Stomach (tissue), 9 donors: ENCODE measurements around the gene UBE2D1. TPM values are rescaled to one million over a fixed set of nuclear protein-coding genes. Genes with fewer than 3 reads are reported as not detected.

Experiments
- DNase-seq, 2 donors: peaks; one replicate each; pipeline versions ENCODE4 v3.0.0 to v3.0.0-alpha.2; 2013 to 2019
- H3K27ac ChIP-seq, 5 donors: fragments of 200-600 bp in 4 of 5; sonication (generic) in 4 of 5; one replicate each; pipeline ENCODE4 v1.5.1; 2013 to 2019; ENCODE audit warnings: mild to moderate bottlenecking in 1 of 5, moderate library complexity in 1 of 5
- H3K27me3 ChIP-seq, 3 donors: fragments of 200-600 bp; sonication (generic); one replicate each; pipeline ENCODE4 v1.5.1; 2017 to 2019; ENCODE audit warnings: mixed run types in 1 of 3
- H3K36me3 ChIP-seq, 4 donors: fragments of 200-600 bp; sonication (generic); 1 replicate in 3 of 4; 2 replicates in 1 of 4; pipeline ENCODE4 v1.5.1; 2016 to 2019
- H3K4me1 ChIP-seq, 4 donors: fragments of 200-600 bp; sonication (generic); one replicate each; pipeline ENCODE4 v1.5.1; 2016 to 2019
- H3K4me3 ChIP-seq, 4 donors: fragments of 200-600 bp; sonication (generic) in 3 of 4; one replicate each; pipeline ENCODE4 v1.5.1; 2016 to 2019; ENCODE audit warnings: mild to moderate bottlenecking in 1 of 4
- H3K9me3 ChIP-seq, 4 donors: fragments of 200-600 bp; sonication (generic); one replicate each; pipeline ENCODE4 v1.5.1; 2016 to 2019
- CTCF ChIP-seq, 7 experiments: fragments of 450-650 bp in 4 of 7; fragments of 200-600 bp in 3 of 7; sonication (generic) in 3 of 7; IDR thresholded peaks; one replicate each; pipeline ENCODE4 v1.5.1; 2016 to 2019; ENCODE audit warnings: antibody characterized with exemption in 7 of 7, control low read depth in 2 of 7, mild to moderate bottlenecking in 1 of 7
- EP300 ChIP-seq: sonication (generic); formaldehyde crosslinking; IDR thresholded peaks from one replicate; pipeline ENCODE4 v1.6.1; 2017; ENCODE audit warnings: antibody characterized with exemption
- POLR2A ChIP-seq, 4 donors: fragments of 450-650 bp; IDR thresholded peaks; one replicate each; pipeline ENCODE4 v1.6.1; 2016; ENCODE audit warnings: antibody characterized with exemption in 4 of 4, control low read depth in 2 of 4, mild to moderate bottlenecking in 1 of 4, moderate library complexity in 1 of 4
- POLR2AphosphoS5 ChIP-seq, 3 donors: sonication (generic); formaldehyde crosslinking; IDR thresholded peaks; one replicate each; pipeline ENCODE4 v1.6.1; 2016; ENCODE audit warnings: antibody characterized with exemption in 3 of 3
- WGBS, 5 donors: extraction: QIAGEN DNeasy Blood & Tissue Kit in 3 of 5; methylation state at CpG; one replicate each; pipeline versions ENCODE4 v1.1.5 to v1.1.7; 2013 to 2018; 5-methylcytosine and 5-hydroxymethylcytosine counted together
- intact Hi-C: fragments of 100-400 bp; cut with DNase I; formaldehyde crosslinking; loops from one replicate; pipeline ENCODE4 v1.15.1; 2023; ENCODE audit warnings: low total_unique reads
- polyA plus RNA-seq, 3 donors: library from polyadenylated mRNA; stranded (reverse); fragments of 200-250 nt; gene quantifications; one replicate each; pipeline ENCODE4 v1.2.3, GENCODE V29; 2013
- total RNA-seq, 5 donors: library from RNA; depleted of rRNA; stranded (reverse); fragments of >200 nt; gene quantifications; one replicate each; pipeline versions ENCODE4 v1.1.0 to v1.2.3, GENCODE V29; 2014 to 2016
- donor health status: healthy with polysubstance abuse.
- donor health status: Bipolar disorder and iron deficiency.
- donor health status: healthy.

UBE2D1 gene
- total and polyA plus RNA-seq, 8 donors = 6.9 to 16.5 (median 8.4) TPM

GRCh38 chr10:58318346-58318745, 16.5 kb upstream of the UBE2D1 start:
- Histone ChIP-seq H3K4me3 (no peak overlapping the region), H3K4me1 (no peaks in the 10 kb centered on the region), H3K27me3 (no peaks in the 10 kb centered on the region), H3K27ac (no peak overlapping the region), H3K9me3 (no peaks in the 10 kb centered on the region), H3K36me3 (no peaks in the 10 kb centered on the region)
- WGBS, 5 donors = 48 to 73% (median 62%) methylated on average over 2 of the region's 2 CpGs
- intact Hi-C loops = no loop called here
- TF ChIP-seq POLR2A (IDR thresholded peaks at IDR 0.05) (no peak), CTCF (IDR thresholded peaks at IDR 0.05) (no peak), EP300 (no peak), POLR2AphosphoS5 (IDR thresholded peaks at IDR 0.05) (no peak)
- no peak for DNase-seq

GRCh38 chr10:58319599-58319998, 15.2 kb upstream of the UBE2D1 start:
- no peak for TF ChIP-seq CTCF (IDR thresholded peaks at IDR 0.05)
- TF ChIP-seq EP300 = no peak
- TF ChIP-seq POLR2AphosphoS5 (IDR thresholded peaks at IDR 0.05) = no peak
- no peak for TF ChIP-seq POLR2A (IDR thresholded peaks at IDR 0.05)
- Histone ChIP-seq H3K4me1 (no peaks in the 10 kb centered on the region), H3K36me3 (no peaks in the 10 kb centered on the region), H3K4me3 (no peak overlapping the region), H3K9me3 (no peaks in the 10 kb centered on the region), H3K27ac (no peak overlapping the region), H3K27me3 (no peaks in the 10 kb centered on the region)
- no peak for DNase-seq
- intact Hi-C loops = no loop called here
- 83 to 90% (median 89%) methylated on average over 1 of the region's 1 CpG for WGBS, 5 donors

- Histone ChIP-seq H3K4me1 (no peaks in the 10 kb centered on the region), H3K27ac (no peak overlapping the region), H3K4me3 (no peak overlapping the region), H3K27me3 (no peaks in the 10 kb centered on the region), H3K36me3 (no peaks in the 10 kb centered on the region), H3K9me3 (no peaks in the 10 kb centered on the region)
- intact Hi-C loops = no loop called here
- no peak for DNase-seq
- WGBS, 5 donors = 89 to 95% (median 92%) methylated on average over 4 of the region's 4 CpGs
- TF ChIP-seq POLR2AphosphoS5 (IDR thresholded peaks at IDR 0.05) = no peak
- no peak for TF ChIP-seq CTCF (IDR thresholded peaks at IDR 0.05)
- no peak for TF ChIP-seq EP300
- TF ChIP-seq POLR2A (IDR thresholded peaks at IDR 0.05) = no peak
These were observed 14.3 kb upstream of the UBE2D1 start for GRCh38 chr10:58320351-58321049.

GRCh38 chr10:58322072-58322834, 12.6 kb upstream of the UBE2D1 start:
- H3K27ac ChIP-seq = peak overlapping the region in 1 of 5 donors; percentile 34
- peak in 1 of 2 donors; percentile 21 for DNase-seq
- 34 to 59% (median 49%) methylated on average over 3 of the region's 3 CpGs for WGBS, 5 donors

More at GRCh38 chr10:58322072-58322834, 12.6 kb upstream of the UBE2D1 start:
- Histone ChIP-seq H3K4me3 (no peak overlapping the region), H3K9me3 (no peaks in the 10 kb centered on the region), H3K4me1 (no peaks in the 10 kb centered on the region), H3K36me3 (no peaks in the 10 kb centered on the region), H3K27me3 (peaks cover 0 to 7% (median 4%) of the 10 kb centered on the region in 3 donors)
- TF ChIP-seq POLR2A (IDR thresholded peaks at IDR 0.05) = no peak
- no peak for TF ChIP-seq EP300
- no peak for TF ChIP-seq CTCF (IDR thresholded peaks at IDR 0.05)
- no peak for TF ChIP-seq POLR2AphosphoS5 (IDR thresholded peaks at IDR 0.05)
- intact Hi-C loops = no loop called here
